Measurements from ENCODE around the gene DAND5. TPM values are rescaled to one million over a fixed set of nuclear protein-coding genes. Genes with fewer than 3 reads are reported as not detected.
A peak's percentile ranks its signal among the peaks of the same experiment; 100 is the strongest.

DAND5 gene
- total and polyA plus RNA-seq, 9 of the 15 experiments (the other 6 are each of a cell fraction or from before 2014, with no cell fraction given) = 0.22 to 0.83 (median 0.60) TPM

GRCh38 chr19:12943437-12944044, 25.8 kb upstream of the DAND5 start (continued):
- TF ChIP-seq ETS1 (conservative IDR thresholded peaks at IDR 0.05; ENCODE audit: control insufficient read depth, low read depth, low read length) (no peak), ZNF764 (CRISPR knock-in tag; IDR thresholded peaks at IDR 0.05; ENCODE audit: low read depth) (no peak), KDM1A (IDR thresholded peaks at IDR 0.05) (0 out of 4 replicates have a peak, but pooled peaks of 1 of the 2 experiments have one; percentile 44), STAT6 (CRISPR knock-in tag; IDR thresholded peaks at IDR 0.05) (no peak), ZNF146 (CRISPR knock-in tag; IDR thresholded peaks at IDR 0.05; ENCODE audit: unreplicated experiment) (no peak), AFF4 (CRISPR knock-in tag; IDR thresholded peaks at IDR 0.05) (peak; percentile 68; the same call in 1 of the 2 replicates), SUPT5H (IDR thresholded peaks at IDR 0.05) (peak; percentile 75), ELK1 (CRISPR knock-in tag; IDR thresholded peaks at IDR 0.05) (no peak), MEF2D (tag; conservative IDR thresholded peaks at IDR 0.05; ENCODE audit: low read depth) (no peak), SOX6 (IDR thresholded peaks at IDR 0.05) (no peak), SIN3A (IDR thresholded peaks at IDR 0.05; ENCODE audit: borderline replicate concordance in 2 of 2, control insufficient read depth in 1 of 2, low read depth in 2 of 2, low read length in 2 of 2) (no peak), ZNF57 (CRISPR knock-in tag; IDR thresholded peaks at IDR 0.05) (no peak)
- TF ChIP-seq, protein P1, sequence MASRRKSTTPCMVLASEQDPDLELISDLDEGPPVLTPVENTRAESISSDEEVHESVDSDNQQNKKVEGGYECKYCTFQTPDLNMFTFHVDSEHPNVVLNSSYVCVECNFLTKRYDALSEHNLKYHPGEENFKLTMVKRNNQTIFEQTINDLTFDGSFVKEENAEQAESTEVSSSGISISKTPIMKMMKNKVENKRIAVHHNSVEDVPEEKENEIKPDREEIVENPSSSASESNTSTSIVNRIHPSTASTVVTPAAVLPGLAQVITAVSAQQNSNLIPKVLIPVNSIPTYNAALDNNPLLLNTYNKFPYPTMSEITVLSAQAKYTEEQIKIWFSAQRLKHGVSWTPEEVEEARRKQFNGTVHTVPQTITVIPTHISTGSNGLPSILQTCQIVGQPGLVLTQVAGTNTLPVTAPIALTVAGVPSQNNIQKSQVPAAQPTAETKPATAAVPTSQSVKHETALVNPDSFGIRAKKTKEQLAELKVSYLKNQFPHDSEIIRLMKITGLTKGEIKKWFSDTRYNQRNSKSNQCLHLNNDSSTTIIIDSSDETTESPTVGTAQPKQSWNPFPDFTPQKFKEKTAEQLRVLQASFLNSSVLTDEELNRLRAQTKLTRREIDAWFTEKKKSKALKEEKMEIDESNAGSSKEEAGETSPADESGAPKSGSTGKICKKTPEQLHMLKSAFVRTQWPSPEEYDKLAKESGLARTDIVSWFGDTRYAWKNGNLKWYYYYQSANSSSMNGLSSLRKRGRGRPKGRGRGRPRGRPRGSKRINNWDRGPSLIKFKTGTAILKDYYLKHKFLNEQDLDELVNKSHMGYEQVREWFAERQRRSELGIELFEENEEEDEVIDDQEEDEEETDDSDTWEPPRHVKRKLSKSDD (conservative IDR thresholded peaks at IDR 0.05; ENCODE audit: low read length) = no peak
- TF ChIP-seq, protein P2, sequence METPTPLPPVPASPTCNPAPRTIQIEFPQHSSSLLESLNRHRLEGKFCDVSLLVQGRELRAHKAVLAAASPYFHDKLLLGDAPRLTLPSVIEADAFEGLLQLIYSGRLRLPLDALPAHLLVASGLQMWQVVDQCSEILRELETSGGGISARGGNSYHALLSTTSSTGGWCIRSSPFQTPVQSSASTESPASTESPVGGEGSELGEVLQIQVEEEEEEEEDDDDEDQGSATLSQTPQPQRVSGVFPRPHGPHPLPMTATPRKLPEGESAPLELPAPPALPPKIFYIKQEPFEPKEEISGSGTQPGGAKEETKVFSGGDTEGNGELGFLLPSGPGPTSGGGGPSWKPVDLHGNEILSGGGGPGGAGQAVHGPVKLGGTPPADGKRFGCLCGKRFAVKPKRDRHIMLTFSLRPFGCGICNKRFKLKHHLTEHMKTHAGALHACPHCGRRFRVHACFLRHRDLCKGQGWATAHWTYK (CRISPR knock-in tag; IDR thresholded peaks at IDR 0.05) = no peak

Data from K562 (cell line).